ENCODE data around the gene HOXB6.

GRCh38 chr17:48646183-48647102, 41.7 kb upstream of the HOXB6 start:
- no peak for TF ChIP-seq CTCF (IDR thresholded peaks at IDR 0.05; ENCODE audit: low read depth, low read length, missing input control)
- TF ChIP-seq REST (IDR thresholded peaks at IDR 0.05) = no peak
- no peak for TF ChIP-seq ZBTB33 (IDR thresholded peaks at IDR 0.05)
- TF ChIP-seq MAX (IDR thresholded peaks at IDR 0.05) = no peak
- TF ChIP-seq TAF1 (conservative IDR thresholded peaks at IDR 0.05) = no peak
